ENCODE measurements around the gene TMEM100.

TMEM100 gene

DNA sequence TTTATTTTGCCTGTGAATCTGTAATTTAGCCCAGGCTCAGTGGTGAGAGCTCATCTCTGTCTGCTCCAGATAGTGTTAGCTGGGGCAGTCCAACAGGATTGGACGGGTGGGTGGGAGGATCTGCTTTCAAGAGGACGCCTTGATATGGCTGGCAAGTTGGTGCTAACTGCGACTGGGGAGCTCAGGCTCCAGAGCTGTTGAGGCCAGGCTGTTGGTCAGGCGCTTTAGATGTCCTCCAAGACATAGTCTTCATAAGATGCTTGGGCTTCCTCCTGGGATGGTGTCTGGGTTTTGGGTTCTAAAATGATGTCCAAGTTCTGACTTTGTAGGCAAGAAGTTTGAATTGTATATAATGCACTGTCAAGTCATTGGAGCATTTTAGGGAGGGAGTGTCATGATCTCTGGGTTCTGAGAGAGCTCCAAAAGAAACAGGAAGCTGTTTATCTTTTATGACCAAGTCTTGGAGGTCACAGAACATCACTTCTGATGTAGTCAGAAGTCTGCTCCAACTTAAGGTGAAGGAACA, 15.4 kb upstream of the TMEM100 start:
- in situ Hi-C loops (cut with HindIII; ENCODE audit: low sequenced_read_pairs), result no loop called here
- TF ChIP-seq, protein P1, sequence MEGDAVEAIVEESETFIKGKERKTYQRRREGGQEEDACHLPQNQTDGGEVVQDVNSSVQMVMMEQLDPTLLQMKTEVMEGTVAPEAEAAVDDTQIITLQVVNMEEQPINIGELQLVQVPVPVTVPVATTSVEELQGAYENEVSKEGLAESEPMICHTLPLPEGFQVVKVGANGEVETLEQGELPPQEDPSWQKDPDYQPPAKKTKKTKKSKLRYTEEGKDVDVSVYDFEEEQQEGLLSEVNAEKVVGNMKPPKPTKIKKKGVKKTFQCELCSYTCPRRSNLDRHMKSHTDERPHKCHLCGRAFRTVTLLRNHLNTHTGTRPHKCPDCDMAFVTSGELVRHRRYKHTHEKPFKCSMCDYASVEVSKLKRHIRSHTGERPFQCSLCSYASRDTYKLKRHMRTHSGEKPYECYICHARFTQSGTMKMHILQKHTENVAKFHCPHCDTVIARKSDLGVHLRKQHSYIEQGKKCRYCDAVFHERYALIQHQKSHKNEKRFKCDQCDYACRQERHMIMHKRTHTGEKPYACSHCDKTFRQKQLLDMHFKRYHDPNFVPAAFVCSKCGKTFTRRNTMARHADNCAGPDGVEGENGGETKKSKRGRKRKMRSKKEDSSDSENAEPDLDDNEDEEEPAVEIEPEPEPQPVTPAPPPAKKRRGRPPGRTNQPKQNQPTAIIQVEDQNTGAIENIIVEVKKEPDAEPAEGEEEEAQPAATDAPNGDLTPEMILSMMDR (IDR thresholded peaks at IDR 0.05; ENCODE audit: low read depth, low read length, missing control alignments), result no peak
- no peak overlapping the region for H3K4me3 ChIP-seq (ENCODE audit: low read depth, low read length)
- no peak for DNase-seq (ENCODE audit: low read depth)

DNA sequence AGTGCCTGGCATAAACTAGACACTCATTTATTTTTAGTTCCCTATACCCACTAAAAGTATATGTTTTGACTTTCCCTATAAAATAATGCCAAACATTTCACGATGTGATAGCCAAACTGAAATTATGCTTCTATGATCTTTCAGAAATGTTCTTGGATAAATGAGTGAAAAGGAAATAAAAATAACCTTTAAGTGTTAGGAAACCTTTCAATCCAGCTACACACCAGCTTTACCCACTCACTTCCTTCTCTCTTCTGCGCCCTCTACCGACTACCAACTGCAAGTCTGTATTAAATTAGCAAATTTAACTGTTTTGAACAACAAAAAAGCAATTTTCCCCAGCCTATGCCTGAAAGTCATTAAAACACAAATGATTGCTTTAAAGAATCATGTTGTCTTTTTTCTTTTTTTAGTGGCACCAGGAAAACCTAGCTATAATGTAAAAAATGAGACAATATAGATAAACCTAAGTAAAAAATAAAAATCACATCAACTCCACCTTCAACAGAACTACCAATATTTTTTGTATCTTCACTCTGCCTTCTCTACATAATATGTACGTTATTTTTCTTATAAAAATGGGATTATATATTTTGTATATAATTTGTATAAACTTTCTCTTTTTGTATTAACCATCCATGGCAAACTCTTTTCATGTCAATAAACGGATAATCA, 13.2 kb upstream of the TMEM100 start:
- no peak for DNase-seq (ENCODE audit: low read depth)
- in situ Hi-C loops (cut with HindIII; ENCODE audit: low sequenced_read_pairs), result no loop called here
- TF ChIP-seq, protein P1 (IDR thresholded peaks at IDR 0.05; ENCODE audit: low read depth, low read length, missing control alignments), result peak; percentile 75
- no peak overlapping the region for H3K4me3 ChIP-seq (ENCODE audit: low read depth, low read length)

DNA sequence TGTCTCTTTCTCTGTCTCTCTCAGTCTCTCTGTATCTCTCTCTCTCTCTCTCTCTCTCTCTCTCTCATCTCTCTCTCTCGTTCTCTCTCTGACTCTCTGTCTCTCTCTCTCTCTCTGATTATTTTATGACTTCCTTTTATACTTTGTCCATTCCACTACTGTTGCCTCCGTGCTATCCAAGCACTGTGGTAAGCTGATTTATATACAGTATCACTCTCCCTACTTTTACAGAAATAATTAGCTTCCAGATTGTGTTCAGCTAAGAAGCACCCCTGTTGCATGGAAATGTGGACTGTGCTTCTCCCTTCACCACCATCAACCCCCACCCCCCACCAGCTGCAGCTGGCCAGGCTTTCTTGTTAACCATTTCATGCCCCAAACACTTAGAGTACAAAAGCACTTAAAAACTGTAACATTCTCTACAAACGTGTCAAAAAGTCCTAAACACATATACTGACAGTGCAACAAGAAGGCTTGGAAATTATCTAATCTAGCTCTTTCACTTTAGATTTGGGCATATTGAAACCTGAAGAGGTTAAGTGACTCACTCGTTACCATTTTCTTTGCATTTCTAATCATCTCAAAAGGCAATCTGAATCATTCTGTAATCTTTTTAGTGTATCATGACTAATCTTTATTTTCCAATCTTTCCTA, 11.6 kb upstream of the TMEM100 start:
- H3K4me3 ChIP-seq (ENCODE audit: low read depth, low read length), result no peak overlapping the region
- TF ChIP-seq, protein P1 (IDR thresholded peaks at IDR 0.05; ENCODE audit: low read depth, low read length, missing control alignments), result no peak
- no peak for DNase-seq (ENCODE audit: low read depth)
- in situ Hi-C loops (cut with HindIII; ENCODE audit: low sequenced_read_pairs), result no loop called here

DNA sequence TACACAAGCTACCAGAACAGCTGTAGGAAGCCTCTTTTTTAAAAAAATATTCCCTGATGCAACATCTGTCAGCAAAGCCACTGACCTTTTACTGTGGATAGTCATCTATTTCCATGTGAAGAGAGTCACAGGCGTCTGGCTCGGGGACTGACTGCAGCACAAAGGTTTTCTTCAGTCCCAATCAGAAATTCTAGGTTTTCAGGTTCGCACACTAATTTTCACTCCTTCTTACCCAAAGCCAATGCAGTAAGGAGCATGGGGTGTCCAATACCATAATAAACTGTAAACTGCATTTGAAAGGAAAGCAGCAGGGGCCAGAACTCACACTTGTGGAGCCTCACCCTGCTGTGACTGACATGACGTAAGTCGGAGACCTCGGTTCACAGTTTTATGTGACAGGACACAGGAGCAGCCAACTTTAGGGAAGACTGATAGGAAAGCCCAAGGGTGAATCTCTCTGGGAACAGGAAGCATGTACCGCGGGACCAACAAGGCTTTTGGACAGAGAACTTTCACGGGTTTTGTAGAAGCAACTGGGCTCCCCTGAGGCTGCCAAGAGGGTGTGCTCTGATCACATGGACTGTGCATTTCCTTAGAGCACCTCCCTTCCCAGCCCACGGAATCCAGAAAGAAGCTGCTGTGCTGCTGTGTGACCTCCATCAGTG, 9.1 kb upstream of the TMEM100 start:
- no peak overlapping the region for H3K4me3 ChIP-seq (ENCODE audit: low read depth, low read length)
- no peak for DNase-seq (ENCODE audit: low read depth)
- TF ChIP-seq, protein P1 (IDR thresholded peaks at IDR 0.05; ENCODE audit: low read depth, low read length, missing control alignments), result no peak
- in situ Hi-C loops (cut with HindIII; ENCODE audit: low sequenced_read_pairs), result no loop called here

DNA sequence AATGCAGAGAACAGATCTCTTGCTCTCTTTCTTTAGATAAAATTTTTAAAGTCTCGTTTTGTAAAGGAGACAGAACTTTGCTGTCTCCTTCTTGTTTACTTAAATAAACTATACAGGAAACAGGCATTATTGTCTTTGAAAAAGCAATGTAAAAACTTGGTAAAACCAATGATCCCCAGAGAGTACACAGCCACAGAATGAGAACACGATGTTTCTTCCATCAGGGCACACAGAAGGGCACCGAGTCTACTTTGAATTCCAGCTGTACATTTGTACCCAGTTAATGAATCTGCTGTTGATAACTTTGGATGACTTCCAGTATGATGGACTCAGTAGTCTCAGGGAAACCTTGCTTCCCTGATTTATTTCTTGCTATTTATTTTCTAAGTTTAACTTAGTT, 8.1 kb upstream of the TMEM100 start:
- H3K4me3 ChIP-seq (ENCODE audit: low read depth, low read length), result no peak overlapping the region
- in situ Hi-C loops (cut with HindIII; ENCODE audit: low sequenced_read_pairs), result no loop called here
- no peak for DNase-seq (ENCODE audit: low read depth)
- TF ChIP-seq, protein P1 (IDR thresholded peaks at IDR 0.05; ENCODE audit: low read depth, low read length, missing control alignments), result no peak

DNA sequence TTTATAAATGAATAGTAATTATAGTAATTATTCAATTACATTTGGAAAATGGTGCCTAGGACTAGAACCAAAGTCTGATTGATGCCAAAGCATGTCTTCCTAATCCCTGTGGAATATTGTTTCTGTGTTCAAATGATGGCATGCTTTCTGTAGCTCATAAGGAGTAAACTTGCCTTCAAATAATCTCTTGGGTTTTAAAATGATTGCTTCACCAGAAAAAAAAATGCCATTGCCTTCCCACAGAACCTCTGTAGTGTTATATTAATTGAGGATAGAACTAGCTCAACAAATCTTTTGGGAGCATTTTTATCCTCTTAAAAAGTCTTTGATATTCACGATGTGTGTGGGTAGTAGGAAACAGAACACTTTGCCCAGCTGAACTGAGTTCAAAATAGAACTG, 7.7 kb upstream of the TMEM100 start:
- in situ Hi-C loops (cut with HindIII; ENCODE audit: low sequenced_read_pairs), result no loop called here
- no peak overlapping the region for H3K4me3 ChIP-seq (ENCODE audit: low read depth, low read length)
- no peak for DNase-seq (ENCODE audit: low read depth)
- TF ChIP-seq, protein P1 (IDR thresholded peaks at IDR 0.05; ENCODE audit: low read depth, low read length, missing control alignments), result no peak
